ENCODE measurements around the gene COL27A1. TPM values are rescaled to one million over a fixed set of nuclear protein-coding genes. Genes with fewer than 3 reads are reported as not detected.

COL27A1 gene
- total and polyA plus RNA-seq, 9 of the 15 experiments (the other 6 are each of a cell fraction or from before 2014, with no cell fraction given): 0.07 TPM; not detected in 8

DNA sequence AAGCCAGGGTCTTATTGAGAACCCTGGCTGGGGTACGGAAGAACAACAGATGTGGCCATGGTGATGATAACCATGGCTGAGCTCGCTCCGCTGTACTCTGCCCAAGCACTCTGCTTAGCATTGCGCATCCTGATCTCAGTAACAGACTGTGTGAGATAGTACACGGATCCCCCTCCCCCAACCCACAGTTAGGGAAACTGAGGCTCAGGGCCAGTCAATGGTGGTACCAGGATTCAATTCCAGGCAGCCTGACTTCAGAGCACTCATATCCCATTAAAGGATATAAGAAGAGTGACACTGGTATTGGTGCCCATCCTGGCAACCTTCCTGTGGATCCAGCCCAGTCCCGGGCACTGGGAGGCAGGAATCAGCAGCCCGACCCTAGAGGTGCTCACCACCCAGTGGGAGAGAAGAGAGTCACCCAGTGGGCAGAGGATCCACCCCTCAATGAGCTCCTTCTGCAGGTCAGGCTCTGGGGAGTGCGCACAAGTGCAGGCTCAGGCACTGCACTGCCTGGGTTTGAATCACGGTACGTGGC is 29.8 kb upstream of the COL27A1 start:
- DNase-seq (ENCODE audit: extremely low read depth in 1 of 4, low spot score in 3 of 4) (no peak), FAIRE-seq (no peak), ATAC-seq (no peak)
- H2AFZ ChIP-seq (ENCODE audit: low read depth, low read length): no peak overlapping the region
- BruUV-seq (replicated peaks): no TSS peak
- H3K9ac ChIP-seq (ENCODE audit: insufficient read depth in 1 of 2, low read depth in 2 of 2, low read length in 2 of 2): no peak overlapping the region
- no peaks in the 10 kb centered on the region for H3K9me3 ChIP-seq (replicated peaks; ENCODE audit: control insufficient read depth, insufficient read depth, low read depth, low read length)
- H3K9me1 ChIP-seq (ENCODE audit: control insufficient read depth, insufficient read depth, low read length): no peaks in the 10 kb centered on the region
- POLR2A ChIA-PET: interaction anchor here (0.5 to 1.5 kb wide), 3 partner anchors 16 to 391 kb away, joined by 3 to 5 read pairs (median 3); no protein-coding TSS in a partner anchor
- no peaks in the 10 kb centered on the region for H3K4me1 ChIP-seq (replicated peaks in 1 of 2; ENCODE audit: control insufficient read depth in 2 of 2, insufficient read depth in 2 of 2, low read length in 2 of 2)
- in situ Hi-C loops (cut with MboI): no loop called here
- H3K79me2 ChIP-seq (ENCODE audit: control insufficient read depth, insufficient read depth, low read length): no peaks in the 10 kb centered on the region
- H3K36me3 ChIP-seq (ENCODE audit: control insufficient read depth, insufficient read depth, low read length): no peaks in the 10 kb centered on the region
- WGBS (ENCODE audit: insufficient coverage, low coverage, missing lambda C conversion rate): 0% methylated on average over 10 of the region's 10 CpGs
- H3K27ac ChIP-seq (ENCODE audit: extremely low read depth, low read depth, low read length): no peak overlapping the region
- H3K27me3 ChIP-seq (ENCODE audit: control insufficient read depth in 2 of 2, insufficient read depth in 2 of 2, low read length in 2 of 2): peaks cover 0 to 23% of the 10 kb centered on the region in 2 experiments; a peak in 4 of 5 replicates
- intact Hi-C loops (cut with micrococcal nuclease): no loop called here
- H4K20me1 ChIP-seq (replicated peaks; ENCODE audit: control insufficient read depth, insufficient read depth, low read length): no peaks in the 10 kb centered on the region
- no peak overlapping the region for H3K4me2 ChIP-seq (ENCODE audit: insufficient read depth, low read length)
- CTCF ChIA-PET (ENCODE audit: low intra/inter-chr PET ratio): no interaction called here
- no peak overlapping the region for H3K4me3 ChIP-seq
- TF ChIP-seq LARP7 (IDR thresholded peaks at IDR 0.05): no peak
- TF ChIP-seq MIER1 (IDR thresholded peaks at IDR 0.05; ENCODE audit: low read depth): no peak
- no peak for TF ChIP-seq ILF3 (IDR thresholded peaks at IDR 0.05; ENCODE audit: borderline replicate concordance)
- TF ChIP-seq, protein P1, sequence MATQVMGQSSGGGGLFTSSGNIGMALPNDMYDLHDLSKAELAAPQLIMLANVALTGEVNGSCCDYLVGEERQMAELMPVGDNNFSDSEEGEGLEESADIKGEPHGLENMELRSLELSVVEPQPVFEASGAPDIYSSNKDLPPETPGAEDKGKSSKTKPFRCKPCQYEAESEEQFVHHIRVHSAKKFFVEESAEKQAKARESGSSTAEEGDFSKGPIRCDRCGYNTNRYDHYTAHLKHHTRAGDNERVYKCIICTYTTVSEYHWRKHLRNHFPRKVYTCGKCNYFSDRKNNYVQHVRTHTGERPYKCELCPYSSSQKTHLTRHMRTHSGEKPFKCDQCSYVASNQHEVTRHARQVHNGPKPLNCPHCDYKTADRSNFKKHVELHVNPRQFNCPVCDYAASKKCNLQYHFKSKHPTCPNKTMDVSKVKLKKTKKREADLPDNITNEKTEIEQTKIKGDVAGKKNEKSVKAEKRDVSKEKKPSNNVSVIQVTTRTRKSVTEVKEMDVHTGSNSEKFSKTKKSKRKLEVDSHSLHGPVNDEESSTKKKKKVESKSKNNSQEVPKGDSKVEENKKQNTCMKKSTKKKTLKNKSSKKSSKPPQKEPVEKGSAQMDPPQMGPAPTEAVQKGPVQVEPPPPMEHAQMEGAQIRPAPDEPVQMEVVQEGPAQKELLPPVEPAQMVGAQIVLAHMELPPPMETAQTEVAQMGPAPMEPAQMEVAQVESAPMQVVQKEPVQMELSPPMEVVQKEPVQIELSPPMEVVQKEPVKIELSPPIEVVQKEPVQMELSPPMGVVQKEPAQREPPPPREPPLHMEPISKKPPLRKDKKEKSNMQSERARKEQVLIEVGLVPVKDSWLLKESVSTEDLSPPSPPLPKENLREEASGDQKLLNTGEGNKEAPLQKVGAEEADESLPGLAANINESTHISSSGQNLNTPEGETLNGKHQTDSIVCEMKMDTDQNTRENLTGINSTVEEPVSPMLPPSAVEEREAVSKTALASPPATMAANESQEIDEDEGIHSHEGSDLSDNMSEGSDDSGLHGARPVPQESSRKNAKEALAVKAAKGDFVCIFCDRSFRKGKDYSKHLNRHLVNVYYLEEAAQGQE (IDR thresholded peaks at IDR 0.05; ENCODE audit: borderline replicate concordance): no peak
- TF ChIP-seq, protein P1 (CRISPR knock-in tag; IDR thresholded peaks at IDR 0.05; ENCODE audit: low read depth): no peak
- TF ChIP-seq, protein P2, sequence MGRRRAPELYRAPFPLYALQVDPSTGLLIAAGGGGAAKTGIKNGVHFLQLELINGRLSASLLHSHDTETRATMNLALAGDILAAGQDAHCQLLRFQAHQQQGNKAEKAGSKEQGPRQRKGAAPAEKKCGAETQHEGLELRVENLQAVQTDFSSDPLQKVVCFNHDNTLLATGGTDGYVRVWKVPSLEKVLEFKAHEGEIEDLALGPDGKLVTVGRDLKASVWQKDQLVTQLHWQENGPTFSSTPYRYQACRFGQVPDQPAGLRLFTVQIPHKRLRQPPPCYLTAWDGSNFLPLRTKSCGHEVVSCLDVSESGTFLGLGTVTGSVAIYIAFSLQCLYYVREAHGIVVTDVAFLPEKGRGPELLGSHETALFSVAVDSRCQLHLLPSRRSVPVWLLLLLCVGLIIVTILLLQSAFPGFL (CRISPR knock-in tag; IDR thresholded peaks at IDR 0.05): no peak
- TF ChIP-seq RBM39 (optimal IDR thresholded peaks at IDR 0.05; ENCODE audit: low read depth, low read length): no peak
- no peak for TF ChIP-seq L3MBTL2 (IDR thresholded peaks at IDR 0.05)
- TF ChIP-seq SMAD4 (CRISPR knock-in tag; conservative IDR thresholded peaks at IDR 0.05): no peak
- TF ChIP-seq, protein P3, sequence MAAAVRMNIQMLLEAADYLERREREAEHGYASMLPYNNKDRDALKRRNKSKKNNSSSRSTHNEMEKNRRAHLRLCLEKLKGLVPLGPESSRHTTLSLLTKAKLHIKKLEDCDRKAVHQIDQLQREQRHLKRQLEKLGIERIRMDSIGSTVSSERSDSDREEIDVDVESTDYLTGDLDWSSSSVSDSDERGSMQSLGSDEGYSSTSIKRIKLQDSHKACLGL (CRISPR knock-in tag; IDR thresholded peaks at IDR 0.05; ENCODE audit: borderline replicate concordance, poor library complexity, severe bottlenecking): no peak
- TF ChIP-seq SMC3 (conservative IDR thresholded peaks at IDR 0.05; ENCODE audit: insufficient read depth, low read depth, low read length): no peak
- TF ChIP-seq HDAC3 (IDR thresholded peaks at IDR 0.05; ENCODE audit: borderline replicate concordance, partially characterized antibody): no peak
- no peak for TF ChIP-seq TCFL5 (CRISPR knock-in tag; conservative IDR thresholded peaks at IDR 0.05)
- TF ChIP-seq POLR2G (IDR thresholded peaks at IDR 0.05; ENCODE audit: low read depth, low read length): no peak

Measured in K562 (cell line).